Activated naive CD4-positive, alpha-beta T cell treated with anti-CD3 and anti-CD28 coated beads for 36 hours (primary cell): ENCODE data around the gene GALNT13. TPM values are rescaled to one million over a fixed set of nuclear protein-coding genes. Genes with fewer than 3 reads are reported as not detected.

Experiments used
- CTCF ChIA-PET: fragments of 350-600 bp; sonication (Branson Sonifier 250); formaldehyde crosslinking; loops from one replicate; lab custom pipeline; 2021; ENCODE audit warnings: antibody characterized with exemption; lab: Charles Lee
- DNase-seq: peaks from one replicate; pipeline ENCODE4 v3.0.0-alpha.2; 2020
- H3K27ac Mint-ChIP-seq: one replicate; pipeline ENCODE4 v1.8.0; 2021; ENCODE audit warnings: mild to moderate bottlenecking, mixed read lengths
- H3K27me3 Mint-ChIP-seq: one replicate; pipeline ENCODE4 v1.8.0; 2021; ENCODE audit warnings: low read depth, mixed read lengths
- H3K36me3 Mint-ChIP-seq: one replicate; pipeline ENCODE4 v1.8.0; 2021; ENCODE audit warnings: low read depth, mixed read lengths
- H3K4me1 Mint-ChIP-seq: one replicate; pipeline ENCODE4 v1.8.0; 2021; ENCODE audit warnings: low read depth, mixed read lengths
- H3K4me3 Mint-ChIP-seq: one replicate; pipeline ENCODE4 v1.8.0; 2021; ENCODE audit warnings: mild to moderate bottlenecking, moderate library complexity, mixed read lengths
- H3K9me3 Mint-ChIP-seq: one replicate; pipeline ENCODE4 v1.8.0; 2021; ENCODE audit warnings: mixed read lengths
- intact Hi-C: fragments of 100-400 bp; cut with micrococcal nuclease; formaldehyde crosslinking; loops from one replicate; pipeline ENCODE4 v1.15.1; 2023
- total RNA-seq, 2 experiments: library from RNA; stranded (reverse); gene quantifications; one replicate each; pipeline ENCODE4 v1.2.3, GENCODE V29; 2021

GALNT13 gene
- total RNA-seq, 2 experiments from 2014 or later, result not detected

GRCh38 chr2:154158101-154158500 lies 286.4 kb downstream of the GALNT13 start:
- intact Hi-C loops, result no loop called here
- Mint-ChIP-seq H3K27ac (no peak overlapping the region), H3K9me3 (peaks cover 4% of the 10 kb centered on the region), H3K27me3 (no peaks in the 10 kb centered on the region), H3K36me3 (no peaks in the 10 kb centered on the region), H3K4me1 (no peaks in the 10 kb centered on the region), H3K4me3 (no peak overlapping the region)
- no peak for DNase-seq
- CTCF ChIA-PET, result no interaction called here

- Mint-ChIP-seq H3K27me3 (no peaks in the 10 kb centered on the region), H3K27ac (no peak overlapping the region)
- DNase-seq, result no peak
These were observed 289.6 kb downstream of the GALNT13 start for GRCh38 chr2:154161286-154161685.

GRCh38 chr2:154170400-154170799 lies 298.7 kb downstream of the GALNT13 start:
- no peaks in the 10 kb centered on the region for H3K4me1 Mint-ChIP-seq
- H3K27me3 Mint-ChIP-seq, result no peaks in the 10 kb centered on the region
- H3K36me3 Mint-ChIP-seq, result no peaks in the 10 kb centered on the region
- CTCF ChIA-PET, result no interaction called here
- H3K27ac Mint-ChIP-seq, result no peak overlapping the region
- H3K9me3 Mint-ChIP-seq, result peaks cover 5% of the 10 kb centered on the region
- intact Hi-C loops, result no loop called here
- no peak for DNase-seq
- no peak overlapping the region for H3K4me3 Mint-ChIP-seq

More at GRCh38 chr2:154161286-154161685, 289.6 kb downstream of the GALNT13 start:
- CTCF ChIA-PET, result no interaction called here
- Mint-ChIP-seq H3K4me3 (no peak overlapping the region), H3K36me3 (no peaks in the 10 kb centered on the region), H3K9me3 (peaks cover 6% of the 10 kb centered on the region), H3K4me1 (no peaks in the 10 kb centered on the region)
- intact Hi-C loops, result no loop called here

- CTCF ChIA-PET, result interaction anchor here (1.0 kb wide), 1 partner anchor 9 kb away, joined by 3 read pairs; no protein-coding TSS in a partner anchor
- intact Hi-C loops, result no loop called here
- Mint-ChIP-seq H3K36me3 (no peaks in the 10 kb centered on the region), H3K4me1 (no peaks in the 10 kb centered on the region), H3K27me3 (no peaks in the 10 kb centered on the region), H3K27ac (no peak overlapping the region), H3K4me3 (no peak overlapping the region), H3K9me3 (no peaks in the 10 kb centered on the region)
- DNase-seq, result no peak
These were observed 301.4 kb downstream of the GALNT13 start for GRCh38 chr2:154173164-154173563.

- Mint-ChIP-seq H3K36me3 (no peaks in the 10 kb centered on the region), H3K9me3 (no peaks in the 10 kb centered on the region), H3K27ac (no peak overlapping the region), H3K27me3 (no peaks in the 10 kb centered on the region), H3K4me1 (no peaks in the 10 kb centered on the region), H3K4me3 (no peak overlapping the region)
- intact Hi-C loops, result no loop called here
- CTCF ChIA-PET, result interaction anchor here (1.0 kb wide), 1 partner anchor 10 kb away, joined by 3 read pairs; no protein-coding TSS in a partner anchor
- DNase-seq, result no peak
These were observed 302.2 kb downstream of the GALNT13 start for GRCh38 chr2:154173919-154174318.

GRCh38 chr2:154182008-154182407 lies 310.3 kb downstream of the GALNT13 start:
- DNase-seq, result no peak
- CTCF ChIA-PET, result no interaction called here
- no peaks in the 10 kb centered on the region for H3K4me1 Mint-ChIP-seq
- intact Hi-C loops, result no loop called here
- peaks cover 11% of the 10 kb centered on the region for H3K9me3 Mint-ChIP-seq
- no peaks in the 10 kb centered on the region for H3K27me3 Mint-ChIP-seq
- no peak overlapping the region for H3K27ac Mint-ChIP-seq
- H3K4me3 Mint-ChIP-seq, result no peak overlapping the region
- no peaks in the 10 kb centered on the region for H3K36me3 Mint-ChIP-seq

- intact Hi-C loops, result no loop called here
- no peaks in the 10 kb centered on the region for H3K27me3 Mint-ChIP-seq
- H3K4me1 Mint-ChIP-seq, result no peaks in the 10 kb centered on the region
- no peak overlapping the region for H3K27ac Mint-ChIP-seq
- peaks cover 16% of the 10 kb centered on the region for H3K9me3 Mint-ChIP-seq
- no peak overlapping the region for H3K4me3 Mint-ChIP-seq
- no peaks in the 10 kb centered on the region for H3K36me3 Mint-ChIP-seq
- no peak for DNase-seq
- CTCF ChIA-PET, result no interaction called here
These were observed 316.2 kb downstream of the GALNT13 start for GRCh38 chr2:154187948-154188347.

- Mint-ChIP-seq H3K27me3 (no peaks in the 10 kb centered on the region), H3K9me3 (peaks cover 12% of the 10 kb centered on the region), H3K27ac (no peak overlapping the region), H3K4me1 (no peaks in the 10 kb centered on the region), H3K36me3 (no peaks in the 10 kb centered on the region), H3K4me3 (no peak overlapping the region)
- CTCF ChIA-PET, result no interaction called here
- intact Hi-C loops, result no loop called here
- DNase-seq, result no peak
These were observed 318.2 kb downstream of the GALNT13 start for GRCh38 chr2:154189953-154190352.

- peaks cover 4% of the 10 kb centered on the region for H3K9me3 Mint-ChIP-seq
- CTCF ChIA-PET, result no interaction called here
- intact Hi-C loops, result no loop called here
- H3K27me3 Mint-ChIP-seq, result no peaks in the 10 kb centered on the region
- no peak overlapping the region for H3K27ac Mint-ChIP-seq
- DNase-seq, result no peak
- no peak overlapping the region for H3K4me3 Mint-ChIP-seq
- no peaks in the 10 kb centered on the region for H3K36me3 Mint-ChIP-seq
- no peaks in the 10 kb centered on the region for H3K4me1 Mint-ChIP-seq
These were observed 321.5 kb downstream of the GALNT13 start for GRCh38 chr2:154193246-154193645.

- intact Hi-C loops, result no loop called here
- CTCF ChIA-PET, result no interaction called here
- Mint-ChIP-seq H3K4me1 (no peaks in the 10 kb centered on the region), H3K36me3 (no peaks in the 10 kb centered on the region), H3K4me3 (no peak overlapping the region), H3K27me3 (no peaks in the 10 kb centered on the region), H3K27ac (no peak overlapping the region), H3K9me3 (peaks cover 4% of the 10 kb centered on the region)
- DNase-seq, result no peak
These were observed 323.4 kb downstream of the GALNT13 start for GRCh38 chr2:154194909-154195643.

- Mint-ChIP-seq H3K27me3 (no peaks in the 10 kb centered on the region), H3K4me1 (no peaks in the 10 kb centered on the region), H3K9me3 (peaks cover 4% of the 10 kb centered on the region), H3K36me3 (no peaks in the 10 kb centered on the region), H3K27ac (no peak overlapping the region), H3K4me3 (no peak overlapping the region)
- intact Hi-C loops, result no loop called here
- no peak for DNase-seq
- CTCF ChIA-PET, result no interaction called here
These were observed 324.0 kb downstream of the GALNT13 start for GRCh38 chr2:154195644-154196195.

- no peak overlapping the region for H3K4me3 Mint-ChIP-seq
- CTCF ChIA-PET, result no interaction called here
- peaks cover 6% of the 10 kb centered on the region for H3K9me3 Mint-ChIP-seq
- H3K27me3 Mint-ChIP-seq, result no peaks in the 10 kb centered on the region
- no peaks in the 10 kb centered on the region for H3K4me1 Mint-ChIP-seq
- no peak for DNase-seq
- H3K36me3 Mint-ChIP-seq, result no peaks in the 10 kb centered on the region
- no peak overlapping the region for H3K27ac Mint-ChIP-seq
- intact Hi-C loops, result no loop called here
These were observed 327.1 kb downstream of the GALNT13 start for GRCh38 chr2:154198866-154199265.

GRCh38 chr2:154203206-154203605 lies 331.5 kb downstream of the GALNT13 start:
- Mint-ChIP-seq H3K36me3 (no peaks in the 10 kb centered on the region), H3K27ac (no peak overlapping the region), H3K27me3 (no peaks in the 10 kb centered on the region)

More at GRCh38 chr2:154203206-154203605, 331.5 kb downstream of the GALNT13 start:
- Mint-ChIP-seq H3K4me1 (no peaks in the 10 kb centered on the region), H3K4me3 (no peak overlapping the region), H3K9me3 (peaks cover 6% of the 10 kb centered on the region)
- DNase-seq, result no peak
- CTCF ChIA-PET, result no interaction called here
- intact Hi-C loops, result no loop called here
